HepG2 (cell line): ENCODE measurements around the gene PPP1R13L. TPM values are rescaled to one million over a fixed set of nuclear protein-coding genes. Genes with fewer than 3 reads are reported as not detected.

ENCODE experiments used
- ATF7 ChIP-seq, 2 experiments: fragments of 450-650 bp in 1 of 2; sonication (generic) in 1 of 2; formaldehyde crosslinking in 1 of 2; IDR thresholded peaks; 2 replicates each; pipeline versions ENCODE4 v1.4.0 to v1.6.1; 2016 to 2020; ENCODE audit warnings: antibody characterized with exemption in 1 of 2, mild to moderate bottlenecking in 1 of 2, missing genetic modification reagents in 1 of 2
- HNRNPL ChIP-seq: fragments of 200-400 bp; formaldehyde crosslinking; IDR thresholded peaks from 2 replicates; pipeline ENCODE4 v1.6.1; 2017; ENCODE audit warnings: mild to moderate bottlenecking, low read depth, low read length
- JUNB ChIP-seq: sonication (generic); formaldehyde crosslinking; IDR thresholded peaks from 2 replicates; pipeline ENCODE4 v1.8.0; 2022; ENCODE audit warnings: missing genetic modification reagents, mild to moderate bottlenecking, borderline replicate concordance
- NPAS2 ChIP-seq: sonication (generic); formaldehyde crosslinking; IDR thresholded peaks from 2 replicates; pipeline ENCODE4 v1.8.0; 2022; ENCODE audit warnings: mild to moderate bottlenecking, missing genetic modification reagents, borderline replicate concordance
- SIN3A ChIP-seq: IDR thresholded peaks from 2 replicates; pipeline ENCODE4 v1.6.1; 2011; ENCODE audit warnings: low read depth, mild to moderate bottlenecking, control low read depth, low read length, borderline replicate concordance
- SPEN ChIP-seq: sonication (generic); formaldehyde crosslinking; IDR thresholded peaks from 2 replicates; pipeline ENCODE4 v1.5.1; 2020; ENCODE audit warnings: low read depth, mild to moderate bottlenecking, missing genetic modification reagents
- TBX2 ChIP-seq: sonication (generic); formaldehyde crosslinking; IDR thresholded peaks from 2 replicates; pipeline ENCODE4 v1.5.0; 2020; ENCODE audit warnings: missing genetic modification reagents, mild to moderate bottlenecking, borderline replicate concordance
- polyA plus RNA-seq, 8 experiments: library from polyadenylated mRNA; depleted of rRNA in 3 of 8; stranded (reverse) in 7 of 8; unstranded in 1 of 8; fragments of >200 nt; fragmentation: Illumina TruSeq in 4 of 8; extraction: Trizol in 4 of 8; gene quantifications; 2 replicates each; pipeline versions ENCODE4 v1.2.1 to v1.2.3, GENCODE V29; 2011 to 2016; ENCODE audit warnings: low read depth in 4 of 8, missing spikeins in 1 of 8, mixed read lengths in 1 of 8; ENCODE audit not compliant: insufficient read depth in 1 of 8
- total RNA-seq, 5 experiments: library from RNA; depleted of rRNA; stranded (reverse); fragments of >200 nt; fragmentation: Illumina TruSeq; extraction: Trizol; gene quantifications; 2 replicates each; pipeline ENCODE4 v1.2.3, GENCODE V29; 2016; ENCODE audit warnings: low read depth in 1 of 5
- TF ChIP-seq, protein P1 (sequence below): IDR thresholded peaks from 2 replicates; pipeline ENCODE4 v1.6.1; 2016
- TF ChIP-seq, protein P2 (sequence below): sonication (generic); formaldehyde crosslinking; conservative IDR thresholded peaks from 2 replicates; pipeline ENCODE4 v1.4.0; 2020; ENCODE audit warnings: missing genetic modification reagents
- TF ChIP-seq, protein P3 (sequence below): sonication (generic); formaldehyde crosslinking; IDR thresholded peaks from 2 replicates; pipeline ENCODE4 v1.5.0; 2020; ENCODE audit warnings: mild to moderate bottlenecking, missing genetic modification reagents, borderline replicate concordance
- TF ChIP-seq, protein P4 (sequence below): sonication (generic); formaldehyde crosslinking; IDR thresholded peaks from 2 replicates; pipeline ENCODE4 v1.9.0; 2022; ENCODE audit warnings: missing genetic modification reagents, mild to moderate bottlenecking, borderline replicate concordance
- TF ChIP-seq, protein P5 (sequence below): sonication (generic); formaldehyde crosslinking; IDR thresholded peaks from 2 replicates; pipeline ENCODE4 v1.4.0; 2020; ENCODE audit warnings: mild to moderate bottlenecking, missing genetic modification reagents
- TF ChIP-seq, protein P6 (sequence below): sonication (generic); formaldehyde crosslinking; IDR thresholded peaks from 2 replicates; pipeline ENCODE4 v1.4.0; 2020; ENCODE audit warnings: mild to moderate bottlenecking, missing genetic modification reagents
- TF ChIP-seq, protein P7 (sequence below): sonication (generic); formaldehyde crosslinking; IDR thresholded peaks from 2 replicates; pipeline ENCODE4 v1.4.0; 2020; ENCODE audit warnings: missing genetic modification reagents

PPP1R13L gene
- total and polyA plus RNA-seq, 2 of the 13 experiments (the other 11 are each of a cell fraction or from before 2014, with no cell fraction given), result 1.3 to 6.6 TPM

DNA sequence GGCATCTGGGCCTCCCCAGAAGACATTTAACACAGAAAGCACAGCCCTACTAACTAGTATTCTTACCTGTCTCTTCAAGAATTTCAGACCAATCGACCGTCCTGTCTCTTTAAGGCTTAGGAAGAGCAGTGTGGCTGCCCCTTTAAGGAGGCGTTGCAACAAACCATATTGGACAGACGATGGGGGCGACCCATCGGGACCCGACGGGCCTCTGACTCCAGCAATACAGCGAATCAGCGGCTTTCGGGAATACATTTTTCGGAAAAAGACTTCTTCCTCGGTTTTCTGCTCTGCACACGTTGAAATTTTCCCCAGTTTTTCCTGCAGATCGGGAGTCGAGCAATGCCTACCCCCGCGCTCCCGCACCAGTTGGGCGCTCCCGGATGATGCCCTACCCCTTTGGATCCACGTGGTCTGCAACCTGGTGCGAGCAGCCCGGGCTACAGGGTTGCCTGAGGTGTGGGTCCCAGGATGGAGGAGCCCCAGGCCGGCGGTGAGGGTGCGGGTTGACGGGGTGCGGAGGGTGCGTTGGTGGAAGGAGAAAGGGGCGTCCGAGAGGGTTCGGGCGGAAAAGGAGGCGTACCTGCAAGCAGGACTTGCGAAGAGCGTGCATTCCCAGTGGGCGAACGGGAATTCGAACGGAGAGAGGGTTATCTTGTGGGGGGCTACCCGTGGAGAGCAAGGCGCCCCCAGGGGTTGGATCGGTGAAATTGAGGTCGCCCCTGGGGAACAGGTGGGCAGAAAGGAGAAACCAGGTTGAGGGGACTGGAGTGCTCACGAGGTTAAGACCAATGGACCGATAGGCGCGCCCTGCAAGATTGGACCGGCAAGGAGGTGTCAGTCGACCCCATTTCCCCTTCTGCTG lies 1.6 kb upstream of the PPP1R13L start, which contains the start of gene POLR1G (continued):
- TF ChIP-seq, protein P1, sequence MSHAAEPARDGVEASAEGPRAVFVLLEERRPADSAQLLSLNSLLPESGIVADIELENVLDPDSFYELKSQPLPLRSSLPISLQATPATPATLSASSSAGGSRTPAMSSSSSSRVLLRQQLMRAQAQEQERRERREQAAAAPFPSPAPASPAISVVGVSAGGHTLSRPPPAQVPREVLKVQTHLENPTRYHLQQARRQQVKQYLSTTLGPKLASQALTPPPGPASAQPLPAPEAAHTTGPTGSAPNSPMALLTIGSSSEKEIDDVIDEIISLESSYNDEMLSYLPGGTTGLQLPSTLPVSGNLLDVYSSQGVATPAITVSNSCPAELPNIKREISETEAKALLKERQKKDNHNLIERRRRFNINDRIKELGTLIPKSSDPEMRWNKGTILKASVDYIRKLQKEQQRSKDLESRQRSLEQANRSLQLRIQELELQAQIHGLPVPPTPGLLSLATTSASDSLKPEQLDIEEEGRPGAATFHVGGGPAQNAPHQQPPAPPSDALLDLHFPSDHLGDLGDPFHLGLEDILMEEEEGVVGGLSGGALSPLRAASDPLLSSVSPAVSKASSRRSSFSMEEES, result no peak
- TF ChIP-seq JUNB (CRISPR knock-in tag) (0 out of 2 replicates have a peak, but pooled peaks have one; percentile 41), HNRNPL (0 out of 2 replicates have a peak, but pooled peaks have one; percentile 51), NPAS2 (CRISPR knock-in tag) (no peak), ATF7 (IDR thresholded peaks at IDR 0.05) (peak; percentile 90), ATF7 (CRISPR knock-in tag; IDR thresholded peaks at IDR 0.05) (peak; percentile 24; the same call in 1 of the 2 replicates), SPEN (CRISPR knock-in tag) (no peak), SIN3A (peak; percentile 95; the same call in 1 of the 2 replicates), TBX2 (CRISPR knock-in tag) (peak; percentile 49)
- TF ChIP-seq, protein P2, sequence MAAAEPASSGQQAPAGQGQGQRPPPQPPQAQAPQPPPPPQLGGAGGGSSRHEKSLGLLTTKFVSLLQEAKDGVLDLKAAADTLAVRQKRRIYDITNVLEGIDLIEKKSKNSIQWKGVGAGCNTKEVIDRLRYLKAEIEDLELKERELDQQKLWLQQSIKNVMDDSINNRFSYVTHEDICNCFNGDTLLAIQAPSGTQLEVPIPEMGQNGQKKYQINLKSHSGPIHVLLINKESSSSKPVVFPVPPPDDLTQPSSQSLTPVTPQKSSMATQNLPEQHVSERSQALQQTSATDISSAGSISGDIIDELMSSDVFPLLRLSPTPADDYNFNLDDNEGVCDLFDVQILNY (CRISPR knock-in tag), result no peak
- TF ChIP-seq, protein P3, sequence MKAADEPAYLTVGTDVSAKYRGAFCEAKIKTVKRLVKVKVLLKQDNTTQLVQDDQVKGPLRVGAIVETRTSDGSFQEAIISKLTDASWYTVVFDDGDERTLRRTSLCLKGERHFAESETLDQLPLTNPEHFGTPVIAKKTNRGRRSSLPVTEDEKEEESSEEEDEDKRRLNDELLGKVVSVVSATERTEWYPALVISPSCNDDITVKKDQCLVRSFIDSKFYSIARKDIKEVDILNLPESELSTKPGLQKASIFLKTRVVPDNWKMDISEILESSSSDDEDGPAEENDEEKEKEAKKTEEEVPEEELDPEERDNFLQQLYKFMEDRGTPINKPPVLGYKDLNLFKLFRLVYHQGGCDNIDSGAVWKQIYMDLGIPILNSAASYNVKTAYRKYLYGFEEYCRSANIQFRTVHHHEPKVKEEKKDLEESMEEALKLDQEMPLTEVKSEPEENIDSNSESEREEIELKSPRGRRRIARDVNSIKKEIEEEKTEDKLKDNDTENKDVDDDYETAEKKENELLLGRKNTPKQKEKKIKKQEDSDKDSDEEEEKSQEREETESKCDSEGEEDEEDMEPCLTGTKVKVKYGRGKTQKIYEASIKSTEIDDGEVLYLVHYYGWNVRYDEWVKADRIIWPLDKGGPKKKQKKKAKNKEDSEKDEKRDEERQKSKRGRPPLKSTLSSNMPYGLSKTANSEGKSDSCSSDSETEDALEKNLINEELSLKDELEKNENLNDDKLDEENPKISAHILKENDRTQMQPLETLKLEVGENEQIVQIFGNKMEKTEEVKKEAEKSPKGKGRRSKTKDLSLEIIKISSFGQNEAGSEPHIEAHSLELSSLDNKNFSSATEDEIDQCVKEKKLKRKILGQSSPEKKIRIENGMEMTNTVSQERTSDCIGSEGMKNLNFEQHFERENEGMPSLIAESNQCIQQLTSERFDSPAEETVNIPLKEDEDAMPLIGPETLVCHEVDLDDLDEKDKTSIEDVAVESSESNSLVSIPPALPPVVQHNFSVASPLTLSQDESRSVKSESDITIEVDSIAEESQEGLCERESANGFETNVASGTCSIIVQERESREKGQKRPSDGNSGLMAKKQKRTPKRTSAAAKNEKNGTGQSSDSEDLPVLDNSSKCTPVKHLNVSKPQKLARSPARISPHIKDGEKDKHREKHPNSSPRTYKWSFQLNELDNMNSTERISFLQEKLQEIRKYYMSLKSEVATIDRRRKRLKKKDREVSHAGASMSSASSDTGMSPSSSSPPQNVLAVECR (CRISPR knock-in tag), result peak; percentile 97
- TF ChIP-seq, protein P4, sequence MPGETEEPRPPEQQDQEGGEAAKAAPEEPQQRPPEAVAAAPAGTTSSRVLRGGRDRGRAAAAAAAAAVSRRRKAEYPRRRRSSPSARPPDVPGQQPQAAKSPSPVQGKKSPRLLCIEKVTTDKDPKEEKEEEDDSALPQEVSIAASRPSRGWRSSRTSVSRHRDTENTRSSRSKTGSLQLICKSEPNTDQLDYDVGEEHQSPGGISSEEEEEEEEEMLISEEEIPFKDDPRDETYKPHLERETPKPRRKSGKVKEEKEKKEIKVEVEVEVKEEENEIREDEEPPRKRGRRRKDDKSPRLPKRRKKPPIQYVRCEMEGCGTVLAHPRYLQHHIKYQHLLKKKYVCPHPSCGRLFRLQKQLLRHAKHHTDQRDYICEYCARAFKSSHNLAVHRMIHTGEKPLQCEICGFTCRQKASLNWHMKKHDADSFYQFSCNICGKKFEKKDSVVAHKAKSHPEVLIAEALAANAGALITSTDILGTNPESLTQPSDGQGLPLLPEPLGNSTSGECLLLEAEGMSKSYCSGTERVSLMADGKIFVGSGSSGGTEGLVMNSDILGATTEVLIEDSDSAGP, result peak; percentile 100
- TF ChIP-seq, protein P5, sequence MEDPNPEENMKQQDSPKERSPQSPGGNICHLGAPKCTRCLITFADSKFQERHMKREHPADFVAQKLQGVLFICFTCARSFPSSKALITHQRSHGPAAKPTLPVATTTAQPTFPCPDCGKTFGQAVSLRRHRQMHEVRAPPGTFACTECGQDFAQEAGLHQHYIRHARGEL (CRISPR knock-in tag), result no peak
- TF ChIP-seq, protein P6, sequence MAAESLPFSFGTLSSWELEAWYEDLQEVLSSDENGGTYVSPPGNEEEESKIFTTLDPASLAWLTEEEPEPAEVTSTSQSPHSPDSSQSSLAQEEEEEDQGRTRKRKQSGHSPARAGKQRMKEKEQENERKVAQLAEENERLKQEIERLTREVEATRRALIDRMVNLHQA (CRISPR knock-in tag), result no peak
- TF ChIP-seq, protein P7, sequence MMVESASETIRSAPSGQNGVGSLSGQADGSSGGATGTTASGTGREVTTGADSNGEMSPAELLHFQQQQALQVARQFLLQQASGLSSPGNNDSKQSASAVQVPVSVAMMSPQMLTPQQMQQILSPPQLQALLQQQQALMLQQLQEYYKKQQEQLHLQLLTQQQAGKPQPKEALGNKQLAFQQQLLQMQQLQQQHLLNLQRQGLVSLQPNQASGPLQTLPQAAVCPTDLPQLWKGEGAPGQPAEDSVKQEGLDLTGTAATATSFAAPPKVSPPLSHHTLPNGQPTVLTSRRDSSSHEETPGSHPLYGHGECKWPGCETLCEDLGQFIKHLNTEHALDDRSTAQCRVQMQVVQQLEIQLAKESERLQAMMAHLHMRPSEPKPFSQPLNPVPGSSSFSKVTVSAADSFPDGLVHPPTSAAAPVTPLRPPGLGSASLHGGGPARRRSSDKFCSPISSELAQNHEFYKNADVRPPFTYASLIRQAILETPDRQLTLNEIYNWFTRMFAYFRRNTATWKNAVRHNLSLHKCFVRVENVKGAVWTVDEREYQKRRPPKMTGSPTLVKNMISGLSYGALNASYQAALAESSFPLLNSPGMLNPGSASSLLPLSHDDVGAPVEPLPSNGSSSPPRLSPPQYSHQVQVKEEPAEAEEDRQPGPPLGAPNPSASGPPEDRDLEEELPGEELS (CRISPR knock-in tag), result no peak
